Erythroblast (primary cell): ENCODE results near the gene ZNF454.

Experiments used
- DNase-seq, 2 experiments: peaks; one replicate each; lab custom pipeline; 2025; lab: John Stamatoyannopoulos, UW
- GATA1 ChIP-seq: IDR thresholded peaks from 2 replicates; pipeline ENCODE4 v1.6.1; 2011; ENCODE audit warnings: low read depth, mild to moderate bottlenecking, control low read depth, low read length, moderate library complexity
- POLR2A ChIP-seq: IDR thresholded peaks from 2 replicates; pipeline ENCODE4 v1.6.1; 2011; ENCODE audit warnings: mild to moderate bottlenecking, low read length

ZNF454 gene

GRCh38 chr5:178986326-178986960 lies 45.4 kb downstream of the ZNF454 start:
- TF ChIP-seq GATA1 (no peak), POLR2A (no peak)
- no peak for DNase-seq

DNA sequence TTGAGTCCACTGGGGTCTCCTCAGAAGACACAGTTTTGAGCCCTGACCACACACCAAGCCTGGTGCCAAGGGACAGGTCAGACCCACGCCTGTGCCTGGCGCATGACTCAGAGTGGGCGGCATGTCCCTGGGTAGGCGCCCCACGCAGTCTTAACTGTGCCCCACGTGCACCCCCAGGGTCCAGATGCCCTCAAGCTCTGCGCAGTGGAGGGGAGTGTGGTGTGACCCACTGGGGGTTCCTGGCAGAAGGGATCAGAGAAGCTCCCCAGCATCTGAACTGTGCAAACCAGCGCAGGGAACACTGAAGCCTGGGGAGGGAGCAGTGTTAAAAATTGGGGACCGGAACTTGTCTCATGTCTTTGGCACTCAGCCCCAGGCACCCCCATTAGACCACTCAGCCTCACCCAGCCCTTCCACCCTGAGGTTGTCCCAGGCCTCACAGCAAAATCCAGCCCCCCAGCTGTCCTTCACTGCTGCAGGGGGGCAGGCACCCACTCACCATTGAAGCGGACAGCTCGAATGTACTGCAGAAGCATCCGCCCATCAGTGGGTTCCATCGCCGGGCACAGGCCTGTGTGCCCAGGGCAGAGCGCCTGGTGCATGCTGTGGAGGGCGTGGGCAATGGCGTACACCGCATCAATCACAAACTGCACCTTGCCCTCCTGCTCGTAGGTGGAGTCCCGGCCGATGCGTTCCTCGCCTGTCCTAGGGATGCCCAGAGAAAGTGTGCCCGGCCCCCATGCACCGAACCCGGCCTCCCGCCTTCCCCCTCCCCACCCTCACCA lies 47.6 kb downstream of the ZNF454 start:
- no peak for TF ChIP-seq GATA1
- TF ChIP-seq POLR2A: no peak
- no peak for DNase-seq

GRCh38 chr5:178989311-178989710 lies 48.3 kb downstream of the ZNF454 start:
- TF ChIP-seq GATA1: no peak
- no peak for TF ChIP-seq POLR2A
- no peak for DNase-seq

- no peak for TF ChIP-seq POLR2A
- no peak for TF ChIP-seq GATA1
- DNase-seq: no peak
These were observed 49.5 kb downstream of the ZNF454 start for GRCh38 chr5:178990491-178990890.

GRCh38 chr5:178991190-178992145 lies 50.5 kb downstream of the ZNF454 start:
- TF ChIP-seq GATA1: no peak
- TF ChIP-seq POLR2A: no peak
- DNase-seq: no peak

- no peak for DNase-seq
- TF ChIP-seq GATA1 (no peak), POLR2A (no peak)
These were observed 51.4 kb downstream of the ZNF454 start for GRCh38 chr5:178992291-178992895.

DNA sequence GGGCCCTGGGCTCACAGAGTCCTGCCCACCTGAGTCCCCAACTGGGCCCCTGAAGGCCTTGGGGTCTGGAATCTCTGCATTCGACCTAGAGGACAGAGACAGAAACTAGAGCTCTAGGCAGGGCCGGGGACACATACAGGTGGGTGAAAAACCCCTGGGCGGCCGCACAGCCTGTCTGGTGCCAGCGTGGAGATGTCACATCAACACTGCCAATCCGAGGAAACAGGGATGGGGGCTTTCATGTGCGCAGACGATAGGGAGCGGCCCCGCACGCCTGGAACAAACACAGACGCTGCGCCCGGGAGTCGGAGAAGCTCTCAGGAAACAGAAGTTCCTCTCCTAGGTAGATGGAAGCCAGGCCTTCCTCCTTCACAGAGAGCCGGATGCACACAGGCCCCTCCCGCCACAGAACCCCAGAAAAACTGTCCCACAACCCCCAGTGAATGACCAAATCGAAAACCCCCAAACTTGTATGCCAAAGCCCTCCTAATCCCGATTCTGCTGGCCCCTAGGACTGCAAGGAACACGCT lies 52.3 kb downstream of the ZNF454 start:
- no peak for DNase-seq

DNA sequence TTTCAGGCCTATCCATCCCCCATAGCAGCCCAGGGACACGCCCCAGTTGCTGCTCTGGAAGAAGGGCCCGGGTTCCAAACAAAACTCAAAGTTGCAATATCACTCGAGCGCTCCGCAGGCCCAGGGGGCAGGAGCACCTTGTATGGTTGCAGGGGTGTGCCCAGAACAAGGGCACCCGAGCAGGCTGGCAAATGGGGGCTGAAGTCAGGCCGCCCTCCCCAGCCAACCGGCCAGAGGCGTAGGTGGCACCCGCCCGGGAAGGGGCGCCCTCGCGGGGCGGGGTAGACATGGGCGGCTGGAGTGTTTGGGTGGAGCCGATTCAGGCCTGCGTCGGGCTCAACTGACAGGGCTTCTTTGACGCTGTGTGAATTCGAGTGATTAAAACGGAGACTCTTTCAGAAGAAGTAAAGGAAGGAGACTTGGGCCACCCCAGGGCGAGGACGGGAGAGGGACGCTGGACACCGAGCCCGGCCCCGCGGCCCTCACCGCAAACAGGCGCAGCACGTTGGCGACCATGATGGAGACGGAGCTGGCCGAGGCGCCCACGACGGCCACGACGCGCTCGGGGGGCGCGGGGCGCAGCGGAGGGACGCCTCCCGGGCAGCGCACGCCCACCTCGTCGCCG lies 53.1 kb downstream of the ZNF454 start:
- DNase-seq: no peak
- TF ChIP-seq GATA1 (no peak), POLR2A (no peak)

More for the DNA sequence above, 52.3 kb downstream of the ZNF454 start:
- TF ChIP-seq POLR2A (no peak), GATA1 (no peak)

DNA sequence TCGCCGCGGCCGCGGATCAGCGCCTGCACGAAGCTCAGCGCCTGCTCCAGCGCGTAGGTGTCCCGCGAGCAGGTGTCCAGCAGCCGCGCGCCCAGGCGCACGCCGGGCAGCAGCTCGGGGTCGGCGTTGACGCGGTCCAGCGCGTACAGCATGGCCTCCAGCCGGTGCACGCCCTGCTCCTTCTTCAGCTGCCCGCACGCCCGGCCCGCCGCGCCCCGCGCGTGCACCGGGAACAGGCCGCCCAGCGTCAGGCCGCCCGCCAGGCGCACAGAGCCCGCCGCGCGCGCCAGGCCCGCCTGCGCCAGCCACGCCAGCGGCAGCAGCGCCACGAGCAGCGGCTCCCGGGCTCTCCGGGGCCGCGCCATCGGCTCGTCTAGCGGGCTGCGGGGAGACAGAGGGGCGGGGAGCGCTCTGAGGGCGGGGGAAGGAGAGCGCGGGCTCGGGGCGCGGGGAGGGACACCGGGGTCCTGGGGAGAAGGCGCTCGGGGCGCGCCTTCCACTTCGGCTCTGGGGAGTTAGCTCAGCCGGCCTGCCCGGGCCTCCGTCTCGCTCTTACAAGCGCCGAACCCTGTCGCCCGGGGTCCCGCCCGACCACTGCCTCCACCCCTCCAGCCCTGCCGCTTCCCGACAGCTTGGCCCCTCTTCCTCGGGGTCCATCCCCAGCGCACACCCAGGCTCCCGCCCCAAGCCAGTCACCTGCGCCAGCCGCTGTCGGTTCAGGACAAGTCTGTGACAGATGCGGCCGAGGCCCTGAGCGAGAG lies 53.8 kb downstream of the ZNF454 start, which contains the start of gene GRM6:
Gene GRM6 (minus strand): TSS at position 741 of the 761 bp plus-strand sequence. CDS start 376 bp downstream, at position 365.
- DNase-seq: no peak
- TF ChIP-seq GATA1 (no peak), POLR2A (no peak)

DNA sequence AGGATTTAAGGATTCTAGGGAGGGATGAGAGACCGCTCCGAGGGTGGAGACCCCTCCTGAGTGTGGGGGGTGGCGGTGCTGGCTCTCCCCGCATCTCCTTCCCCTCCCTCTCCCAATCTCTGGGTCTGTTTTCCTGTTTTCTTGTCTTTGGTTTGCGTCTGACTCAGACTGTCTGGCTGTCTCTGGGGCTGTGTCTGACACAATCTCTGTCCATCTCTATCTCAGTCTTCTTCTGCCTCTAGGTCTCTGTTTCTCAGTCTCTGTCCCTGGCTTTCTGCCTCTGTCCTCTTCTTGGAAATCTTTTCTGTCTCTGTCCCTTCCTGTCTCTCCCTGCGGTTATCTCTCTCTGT lies 54.3 kb downstream of the ZNF454 start:
- TF ChIP-seq GATA1: no peak
- TF ChIP-seq POLR2A: no peak
- DNase-seq: no peak

DNA sequence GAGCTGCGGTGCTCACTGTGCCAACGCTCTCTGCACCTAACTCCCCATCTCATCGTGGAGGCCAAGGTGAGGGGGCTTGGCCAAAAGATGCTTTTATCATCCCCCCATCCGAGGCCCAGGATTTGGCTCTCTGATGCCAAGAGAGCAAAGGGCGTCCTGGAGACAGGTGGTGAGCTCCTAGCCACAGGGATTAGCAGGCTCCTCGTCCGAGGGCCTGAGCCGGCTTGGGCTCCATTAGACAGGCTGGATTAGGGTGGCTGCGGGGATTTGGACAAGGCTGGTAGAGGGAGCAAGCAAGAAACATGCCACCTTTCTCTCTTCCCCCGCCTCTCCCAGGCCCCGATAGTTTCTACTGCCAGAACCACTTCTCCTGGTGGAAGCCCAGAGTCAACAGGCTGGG lies 55.2 kb downstream of the ZNF454 start:
- DNase-seq: no peak
- no peak for TF ChIP-seq GATA1
- no peak for TF ChIP-seq POLR2A

GRCh38 chr5:178997191-178997590 lies 56.2 kb downstream of the ZNF454 start:
- DNase-seq: no peak
- TF ChIP-seq POLR2A (no peak), GATA1 (no peak)
